Keratinocyte (primary cell): ENCODE data around the gene TTC8. TPM values are rescaled to one million over a fixed set of nuclear protein-coding genes. Genes with fewer than 3 reads are reported as not detected.

Experiments
- DNase-seq: peaks from one replicate; pipeline ENCODE4 v3.0.0-alpha.2; 2011; ENCODE audit warnings: low read depth, missing footprints, low spot score
- FAIRE-seq: peaks from 2 replicates; lab custom pipeline; 2011; peaks lifted over from hg19 to GRCh38; lab: Jason Lieb, UNC
- H2AFZ ChIP-seq: 2 replicates; pipeline ENCODE4 v1.6.0; 2012; ENCODE audit warnings: low read length, control low read depth, inconsistent platforms; ENCODE audit not compliant: control insufficient read depth
- H3K27ac ChIP-seq: 2 replicates; pipeline ENCODE4 v1.5.1; 2011; ENCODE audit warnings: low read length; ENCODE audit not compliant: control insufficient read depth, insufficient read depth
- H3K27me3 ChIP-seq: 3 replicates; pipeline ENCODE4 v1.6.0; 2011; ENCODE audit warnings: low read length; ENCODE audit not compliant: control insufficient read depth, insufficient read depth; ENCODE audit errors: extremely low read depth
- H3K36me3 ChIP-seq, 2 experiments: 2 replicates in 1 of 2; 3 replicates in 1 of 2; pipeline ENCODE4 v1.5.1; 2011; ENCODE audit warnings: low read length in 2 of 2, mild to moderate bottlenecking in 1 of 2; ENCODE audit not compliant: control insufficient read depth in 2 of 2, insufficient read depth in 2 of 2; ENCODE audit errors: extremely low read depth in 1 of 2
- H3K4me1 ChIP-seq: 3 replicates; pipeline ENCODE4 v1.5.1; 2011; ENCODE audit warnings: low read length; ENCODE audit not compliant: control insufficient read depth, insufficient read depth; ENCODE audit errors: extremely low read depth
- H3K4me2 ChIP-seq: 3 replicates; pipeline ENCODE4 v1.6.0; 2011; ENCODE audit warnings: low read depth, low read length; ENCODE audit not compliant: control insufficient read depth, insufficient read depth; ENCODE audit errors: extremely low read depth
- H3K4me3 ChIP-seq, 3 experiments: fragments of 200-600 bp in 1 of 3; sonication (generic) in 1 of 3; 2 replicates in 2 of 3; 3 replicates in 1 of 3; pipeline ENCODE4 v1.5.1; 2011 to 2016; ENCODE audit warnings: low read length in 3 of 3, mild to moderate bottlenecking in 3 of 3, control low read depth in 2 of 3, inconsistent platforms in 1 of 3, low read depth in 1 of 3, mixed read lengths in 1 of 3, mixed run types in 1 of 3, moderate library complexity in 1 of 3; ENCODE audit not compliant: control insufficient read depth in 2 of 3, insufficient read depth in 2 of 3; ENCODE audit errors: extremely low read depth in 1 of 3
- H3K79me2 ChIP-seq: 2 replicates; pipeline ENCODE4 v1.6.0; 2012; ENCODE audit warnings: low read length; ENCODE audit not compliant: control insufficient read depth, insufficient read depth
- H3K9ac ChIP-seq: 3 replicates; pipeline ENCODE4 v1.6.0; 2011; ENCODE audit warnings: low read length; ENCODE audit not compliant: control insufficient read depth, insufficient read depth; ENCODE audit errors: extremely low read depth
- H3K9me1 ChIP-seq: 3 replicates; pipeline ENCODE4 v1.6.0; 2011; ENCODE audit warnings: low read length; ENCODE audit not compliant: control insufficient read depth, insufficient read depth; ENCODE audit errors: extremely low read depth
- H3K9me3 ChIP-seq: 2 replicates; pipeline ENCODE4 v1.5.1; 2012; ENCODE audit warnings: low read depth, low read length; ENCODE audit not compliant: control insufficient read depth
- H4K20me1 ChIP-seq: 3 replicates; pipeline ENCODE4 v1.6.0; 2011; ENCODE audit warnings: low read length; ENCODE audit not compliant: control insufficient read depth, insufficient read depth; ENCODE audit errors: extremely low read depth
- CTCF ChIP-seq, 3 experiments: IDR thresholded peaks in 1 of 3; conservative IDR thresholded peaks in 1 of 3; optimal IDR thresholded peaks in 1 of 3; 2 replicates in 2 of 3; 3 replicates in 1 of 3; pipeline versions ENCODE3 to v1.5.1; 2011; ENCODE audit warnings: low read length in 3 of 3, mild to moderate bottlenecking in 3 of 3, moderate library complexity in 2 of 3, control low read depth in 1 of 3, inconsistent platforms in 1 of 3; ENCODE audit not compliant: insufficient read depth in 2 of 3; ENCODE audit errors: extremely low read depth in 1 of 3
- EZH2 ChIP-seq: IDR thresholded peaks from one replicate; pipeline ENCODE4 v1.6.1; 2012; ENCODE audit warnings: inconsistent platforms, mild to moderate bottlenecking, low read length, moderate library complexity
- dilution Hi-C: fragments of 300-500 bp; cut with MboI; formaldehyde crosslinking; loops from one replicate; pipeline ENCODE4 v1.7.0; 2020; ENCODE audit warnings: low sequenced_read_pairs; ENCODE audit not compliant: extremely low pct_ligation_motif_present
- polyA plus RNA-seq, 5 experiments: library from polyadenylated mRNA; depleted of rRNA in 3 of 5; stranded (reverse) in 3 of 5; stranded (forward) in 1 of 5; unstranded in 1 of 5; fragments of >200 nt; gene quantifications; 1 replicate in 1 of 5; 2 replicates in 3 of 5; 3 replicates in 1 of 5; pipeline versions ENCODE4 v1.2.1 to v1.2.3, GENCODE V29; 2011 to 2012; ENCODE audit warnings: missing spikeins in 2 of 5, low read depth in 1 of 5, low replicate concordance in 1 of 5

TTC8 gene
- polyA plus RNA-seq, 1 donor (not counting 4 experiments of a cell fraction or from before 2014, with no cell fraction given): 43.0 TPM

GRCh38 chr14:88842414-88842813 is 18.0 kb downstream of the TTC8 start:
- Histone ChIP-seq H3K4me3 (no peak overlapping the region), H4K20me1 (no peaks in the 10 kb centered on the region), H2AFZ (no peak overlapping the region), H3K9me1 (no peaks in the 10 kb centered on the region), H3K4me1 (peaks cover 12% of the 10 kb centered on the region), H3K27ac (no peak overlapping the region), H3K79me2 (peaks cover 2% of the 10 kb centered on the region), H3K9me3 (no peaks in the 10 kb centered on the region), H3K4me2 (no peak overlapping the region), H3K9ac (no peak overlapping the region), H3K36me3 (peaks cover 0 to 3% of the 10 kb centered on the region in 2 experiments), H3K27me3 (no peaks in the 10 kb centered on the region)
- TF ChIP-seq CTCF (optimal IDR thresholded peaks at IDR 0.05 in 1 of 3, IDR thresholded peaks at IDR 0.05 in 1 of 3, conservative IDR thresholded peaks at IDR 0.05 in 1 of 3; ENCODE audit: extremely low read depth in 1 of 3, insufficient read depth in 2 of 3, low read length in 3 of 3) (no peak), EZH2 (no peak)
- DNase-seq (no peak), FAIRE-seq (no peak)
- dilution Hi-C loops: no loop called here

GRCh38 chr14:88844980-88845491 is 20.6 kb downstream of the TTC8 start:
- no peak for FAIRE-seq
- no peak overlapping the region for H3K27ac ChIP-seq
- no peaks in the 10 kb centered on the region for H3K79me2 ChIP-seq
- no peak overlapping the region for H3K9ac ChIP-seq
- no peak overlapping the region for H3K4me2 ChIP-seq
- no peak for DNase-seq
- peaks cover 31% of the 10 kb centered on the region for H3K4me1 ChIP-seq
- no peaks in the 10 kb centered on the region for H4K20me1 ChIP-seq
- TF ChIP-seq CTCF (optimal IDR thresholded peaks at IDR 0.05 in 1 of 3, IDR thresholded peaks at IDR 0.05 in 1 of 3, conservative IDR thresholded peaks at IDR 0.05 in 1 of 3; ENCODE audit: extremely low read depth in 1 of 3, insufficient read depth in 2 of 3, low read length in 3 of 3) (no peak), EZH2 (no peak)
- H3K36me3 ChIP-seq: peaks cover 0 to 3% of the 10 kb centered on the region in 2 experiments
- H3K9me3 ChIP-seq: no peaks in the 10 kb centered on the region
- no peak overlapping the region for H2AFZ ChIP-seq
- dilution Hi-C loops: no loop called here
- no peaks in the 10 kb centered on the region for H3K27me3 ChIP-seq
- no peak overlapping the region for H3K4me3 ChIP-seq
- no peaks in the 10 kb centered on the region for H3K9me1 ChIP-seq
